SU-DHL-6 (cell line): ENCODE data around the gene MGP.

Source experiments
- H2AFZ ChIP-seq: fragments of 200-600 bp; sonication (generic); 2 replicates; pipeline ENCODE4 v1.6.1; 2014; ENCODE audit warnings: low read depth, mild to moderate bottlenecking, moderate library complexity, mixed read lengths, antibody characterized with exemption, low read length; ENCODE audit not compliant: severe bottlenecking
- H3F3A ChIP-seq: fragments of 200-600 bp; shearing (Covaris generic); 2 replicates; pipeline ENCODE4 v1.6.0; 2016; ENCODE audit warnings: antibody characterized with exemption, mild to moderate bottlenecking; ENCODE audit not compliant: insufficient read depth
- H3K27ac ChIP-seq: fragments of 200-600 bp; sonication (generic); 2 replicates; pipeline ENCODE4 v1.5.1; 2016; ENCODE audit warnings: low read depth, mild to moderate bottlenecking, low read length, moderate library complexity, mixed read lengths
- H3K27me3 ChIP-seq: fragments of 200-600 bp; sonication (generic), shearing (Covaris generic); 2 replicates; pipeline ENCODE4 v1.6.0; 2014; ENCODE audit warnings: mild to moderate bottlenecking, low read length
- H3K36me3 ChIP-seq: fragments of 200-600 bp; sonication (generic); 2 replicates; pipeline ENCODE4 v1.6.1; 2014; ENCODE audit warnings: mild to moderate bottlenecking, low read length, mixed read lengths
- H3K4me2 ChIP-seq: fragments of 300-600, 200-600 bp; shearing (Covaris generic), sonication (generic); 2 replicates; pipeline ENCODE4 v1.6.0; 2014; ENCODE audit warnings: low read length, low read depth, mild to moderate bottlenecking; ENCODE audit not compliant: poor library complexity, severe bottlenecking
- H3K4me3 ChIP-seq: fragments of 200-600 bp; sonication (generic); 2 replicates; pipeline ENCODE4 v1.5.1; 2014; ENCODE audit warnings: antibody characterized with exemption, low read length, mild to moderate bottlenecking, mixed read lengths; ENCODE audit not compliant: insufficient read depth, poor library complexity, severe bottlenecking
- H3K79me2 ChIP-seq: fragments of 200-600 bp; sonication (generic); 2 replicates; pipeline ENCODE4 v1.6.1; 2014; ENCODE audit warnings: mild to moderate bottlenecking, low read length, moderate library complexity; ENCODE audit not compliant: insufficient read depth
- H3K9ac ChIP-seq: fragments of 200-600 bp; sonication (generic); 2 replicates; pipeline ENCODE4 v1.7.0; 2014; ENCODE audit warnings: mild to moderate bottlenecking, low read length
- H3K9me2 ChIP-seq: fragments of 200-600 bp; sonication (generic); replicated peaks from 2 replicates; pipeline ENCODE4 v1.6.1; 2014; ENCODE audit warnings: low read length; ENCODE audit not compliant: insufficient read depth
- H3K9me3 ChIP-seq: fragments of 200-600 bp; sonication (generic); 2 replicates; pipeline ENCODE4 v1.6.1; 2014; ENCODE audit warnings: low read length, mixed read lengths; ENCODE audit not compliant: insufficient read depth
- H4K20me1 ChIP-seq: fragments of 200-600 bp; sonication (generic); 2 replicates; pipeline ENCODE4 v1.6.1; 2014; ENCODE audit warnings: low read depth, mild to moderate bottlenecking, antibody characterized with exemption, low read length, moderate library complexity, mixed read lengths
- CTCF ChIP-seq: fragments of 200-600 bp; sonication (generic); IDR thresholded peaks from one replicate; pipeline ENCODE4 v1.5.1; 2017; ENCODE audit warnings: antibody characterized with exemption, mild to moderate bottlenecking, low read length, moderate library complexity; ENCODE audit not compliant: insufficient read depth, poor library complexity, severe bottlenecking
- EZH2phosphoT487 ChIP-seq: fragments of 200-600 bp; sonication (generic), shearing (Covaris generic); conservative IDR thresholded peaks from 2 replicates; pipeline ENCODE4 v1.6.1; 2018; ENCODE audit warnings: mild to moderate bottlenecking, antibody characterized with exemption, low read length, moderate library complexity, mixed read lengths

Gene MGP

GRCh38 chr12:14844401-14844800 is 41.3 kb downstream of the MGP start:
- H3K36me3 ChIP-seq = no peaks in the 10 kb centered on the region
- no peak for TF ChIP-seq EZH2phosphoT487
- TF ChIP-seq CTCF = no peak
- H3K79me2 ChIP-seq = no peaks in the 10 kb centered on the region
- no peaks in the 10 kb centered on the region for H3K27me3 ChIP-seq
- H3K9me3 ChIP-seq = no peaks in the 10 kb centered on the region
- H3K9ac ChIP-seq = no peak overlapping the region
- no peaks in the 10 kb centered on the region for H3F3A ChIP-seq
- H3K4me3 ChIP-seq = no peak overlapping the region
- H2AFZ ChIP-seq = no peak overlapping the region
- no peaks in the 10 kb centered on the region for H4K20me1 ChIP-seq
- no peak overlapping the region for H3K27ac ChIP-seq
- H3K9me2 ChIP-seq = no peaks in the 10 kb centered on the region
- H3K4me2 ChIP-seq = no peak overlapping the region

DNA sequence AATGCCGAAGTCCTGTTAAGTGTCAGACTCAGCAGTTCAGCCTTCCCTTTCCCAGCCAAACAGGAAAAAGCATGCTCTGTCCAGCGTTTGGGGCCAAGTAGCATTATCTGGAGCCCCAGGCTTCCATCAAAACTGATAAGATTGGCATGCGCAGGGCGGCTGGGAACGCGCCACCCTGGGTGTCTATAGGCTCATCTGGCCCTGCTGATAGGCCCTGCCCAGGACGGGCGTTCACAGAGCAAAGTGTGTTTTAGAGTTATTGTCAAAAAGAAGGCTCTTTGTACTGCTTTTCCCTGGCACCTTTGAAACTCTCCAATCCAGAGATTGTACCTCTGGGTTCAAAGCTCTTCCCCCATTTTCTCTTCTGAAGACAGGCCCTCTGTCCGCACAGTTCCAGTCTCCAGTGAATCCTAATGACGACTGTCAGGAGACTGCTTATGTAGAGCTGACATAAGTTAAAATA is 42.2 kb downstream of the MGP start, which contains the start of gene ART4:
Gene ART4, minus strand, starts transcription at position 102 of the 463 bp plus-strand sequence. CDS start 413 bp downstream, outside the sequence.
- H3F3A ChIP-seq = no peaks in the 10 kb centered on the region
- no peak within 1 kb of the TSS for H3K4me3 ChIP-seq
- no peak within 1 kb of the TSS for H3K27ac ChIP-seq
- H3K79me2 ChIP-seq = no peaks in the 10 kb centered on the region
- TF ChIP-seq CTCF = no peak
- no peak for TF ChIP-seq EZH2phosphoT487
- no peak within 1 kb of the TSS for H3K4me2 ChIP-seq
- no peaks in the 10 kb centered on the region for H4K20me1 ChIP-seq
- no peaks in the 10 kb centered on the region for H3K9me3 ChIP-seq
- no peaks in the 10 kb centered on the region for H3K27me3 ChIP-seq
- H2AFZ ChIP-seq = no peak within 1 kb of the TSS
- H3K36me3 ChIP-seq = no peaks in the 10 kb centered on the region
- H3K9me2 ChIP-seq = no peaks in the 10 kb centered on the region
- H3K9ac ChIP-seq = no peak within 1 kb of the TSS

GRCh38 chr12:14842315-14842714 is 43.3 kb downstream of the MGP start:
- Histone ChIP-seq H2AFZ (no peak overlapping the region), H4K20me1 (no peaks in the 10 kb centered on the region), H3K27ac (no peak overlapping the region), H3K36me3 (no peaks in the 10 kb centered on the region), H3K4me2 (no peak overlapping the region), H3K9me3 (no peaks in the 10 kb centered on the region), H3K9me2 (no peaks in the 10 kb centered on the region), H3K79me2 (no peaks in the 10 kb centered on the region), H3K9ac (no peak overlapping the region), H3K4me3 (no peak overlapping the region), H3F3A (no peaks in the 10 kb centered on the region), H3K27me3 (no peaks in the 10 kb centered on the region)
- TF ChIP-seq CTCF (no peak), EZH2phosphoT487 (no peak)
